Measurements from ENCODE around the gene CCDC182.

Gene CCDC182

DNA sequence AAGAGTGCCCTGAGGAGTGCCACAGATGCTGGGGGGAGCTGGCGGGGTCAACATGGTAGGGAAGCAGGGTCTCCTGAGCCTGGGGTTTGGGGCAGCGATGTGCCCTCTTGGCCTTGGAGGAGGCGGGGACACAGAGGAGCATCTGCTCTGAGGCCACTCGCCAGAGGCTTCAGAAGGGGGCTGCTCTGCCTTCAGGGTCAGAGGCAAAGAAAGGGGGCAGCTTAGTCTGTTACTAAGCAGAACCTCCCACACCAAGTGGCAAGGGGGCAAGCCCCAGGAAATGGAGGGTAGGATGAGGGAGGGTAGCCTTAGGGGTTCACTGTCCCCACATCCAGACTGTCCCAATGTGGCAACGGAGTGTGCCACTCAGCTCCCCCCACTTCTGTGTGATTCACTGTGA, 18.3 kb downstream of the CCDC182 start:
- DNase-seq = no peak

DNA sequence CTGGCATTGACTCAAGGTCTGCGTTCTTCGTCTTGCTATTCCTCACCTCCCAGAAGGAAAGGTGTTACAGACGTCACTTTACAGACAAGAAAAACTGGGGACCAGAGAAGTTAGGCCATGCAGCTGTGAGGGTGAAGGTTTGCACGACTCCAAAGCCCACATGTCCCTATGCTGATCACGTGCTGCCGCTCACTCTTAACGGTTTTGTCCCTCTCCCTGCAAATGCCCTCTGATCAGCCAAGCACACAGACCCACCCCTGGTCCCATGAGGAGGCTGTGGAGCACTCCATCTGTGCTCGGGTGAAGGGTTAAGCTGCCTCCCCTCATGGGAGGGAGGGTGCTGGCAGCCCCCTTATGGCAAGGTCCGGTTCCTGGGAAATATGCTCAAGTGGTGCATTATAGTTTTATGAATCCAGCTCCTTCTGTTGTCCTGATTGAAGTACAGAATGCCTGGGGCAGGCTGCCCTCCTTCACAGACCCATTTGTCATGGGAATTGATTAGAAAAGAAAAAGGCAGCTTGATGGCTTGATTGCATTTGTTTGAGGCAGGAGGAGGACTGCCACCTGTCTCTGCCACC, 18.8 kb downstream of the CCDC182 start:
- no peak for DNase-seq

DNA sequence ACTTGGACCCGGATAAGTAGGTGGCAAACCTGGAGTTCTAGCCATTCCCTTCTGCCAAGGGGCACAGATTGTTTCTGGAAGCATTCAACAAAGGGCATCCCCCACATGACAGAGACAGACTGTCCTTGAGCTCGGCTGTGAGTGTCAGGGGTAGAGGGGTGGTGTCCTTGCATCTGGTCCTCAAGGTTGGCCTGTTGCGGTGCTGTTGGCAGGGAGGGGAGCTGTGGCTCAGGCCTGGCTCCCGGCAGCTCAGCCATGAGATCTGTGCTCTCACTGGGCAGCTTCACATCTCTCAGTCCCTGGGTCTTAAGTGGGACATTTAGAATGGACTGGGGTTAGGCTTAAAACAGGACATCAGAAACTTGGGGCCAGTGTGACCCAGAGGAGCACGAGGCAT, 20.4 kb downstream of the CCDC182 start:
- DNase-seq = no peak

DNA sequence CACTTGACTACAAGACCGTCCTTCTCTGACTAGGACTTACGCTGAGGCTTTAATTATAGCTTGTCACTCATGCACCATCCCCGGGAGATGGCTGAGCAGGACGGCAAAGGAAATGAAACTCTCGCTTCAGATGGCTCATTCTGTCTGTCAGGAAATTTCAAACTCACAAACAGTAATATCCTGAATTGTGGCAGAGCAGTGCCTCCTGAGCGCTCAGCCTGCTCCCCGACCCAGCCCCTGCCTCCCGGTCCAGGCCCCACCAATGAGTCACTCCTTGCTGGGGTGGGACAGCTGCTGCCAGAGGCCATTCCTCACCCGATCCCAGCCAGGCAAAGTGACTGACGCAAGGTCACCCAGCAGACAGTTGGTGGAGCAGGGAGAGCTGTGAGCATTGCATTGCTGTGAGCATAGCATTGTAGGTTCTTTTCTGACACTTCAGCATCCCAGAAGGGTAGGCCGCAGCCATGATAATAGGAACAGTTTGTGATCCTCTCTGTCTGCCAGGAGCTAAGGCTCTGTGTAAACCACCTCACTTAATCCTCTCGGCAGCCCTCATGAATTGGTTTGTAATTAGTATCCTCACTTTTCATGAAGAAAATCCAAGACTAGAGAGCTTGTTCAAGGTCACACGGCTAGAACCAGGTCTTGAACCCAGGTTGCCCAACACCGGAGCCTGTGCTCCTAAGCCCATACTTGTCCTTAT, 20.9 kb downstream of the CCDC182 start:
- peak in 1 of 2 donors; percentile 12 for DNase-seq

DNA sequence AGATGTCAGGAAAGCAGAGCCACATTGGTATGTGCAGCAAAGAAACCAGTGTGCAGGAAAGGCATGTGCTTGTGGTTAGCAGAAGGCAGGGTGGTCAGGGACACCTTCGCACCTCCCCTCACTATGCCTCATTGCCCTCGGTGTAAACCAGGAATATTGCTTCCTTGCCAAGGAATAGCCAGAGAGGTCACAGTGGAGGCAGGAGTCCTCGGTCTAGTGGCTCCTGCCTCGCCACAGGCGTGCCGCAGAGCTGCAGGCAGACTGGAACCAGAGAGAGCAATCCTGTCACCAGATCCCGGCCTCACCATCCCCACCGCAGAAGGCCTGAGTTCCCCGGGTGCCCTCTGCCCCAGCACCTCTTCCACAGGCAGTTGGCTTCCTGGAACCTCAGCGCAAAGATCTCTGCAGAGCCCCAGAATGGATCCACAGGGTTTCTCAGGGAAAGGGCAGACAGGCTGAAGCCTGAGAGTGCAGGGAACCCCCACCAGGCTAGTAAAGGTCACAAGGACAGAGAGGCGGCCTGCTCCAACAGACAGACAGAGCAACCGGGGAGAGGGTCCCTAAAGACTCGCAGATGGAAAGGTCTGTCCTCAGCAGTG, 21.6 kb downstream of the CCDC182 start:
- no peak for DNase-seq

DNA sequence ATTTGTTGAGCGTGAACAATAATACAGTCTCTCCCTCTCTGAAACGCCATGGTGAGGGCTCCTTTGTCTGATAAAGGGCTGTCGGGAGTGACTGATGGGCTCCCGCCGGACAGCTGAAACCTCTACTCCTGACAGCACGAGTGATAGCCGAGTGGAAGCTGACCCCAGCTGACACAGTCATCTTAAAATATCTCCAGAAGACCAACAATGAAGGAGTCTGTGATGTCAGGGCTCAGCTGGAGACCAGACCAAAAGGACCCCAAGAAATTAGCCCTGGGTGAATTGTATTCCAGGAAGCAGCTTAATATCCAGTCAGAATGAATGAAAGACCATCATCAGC, 22.4 kb downstream of the CCDC182 start:
- DNase-seq = no peak

DNA sequence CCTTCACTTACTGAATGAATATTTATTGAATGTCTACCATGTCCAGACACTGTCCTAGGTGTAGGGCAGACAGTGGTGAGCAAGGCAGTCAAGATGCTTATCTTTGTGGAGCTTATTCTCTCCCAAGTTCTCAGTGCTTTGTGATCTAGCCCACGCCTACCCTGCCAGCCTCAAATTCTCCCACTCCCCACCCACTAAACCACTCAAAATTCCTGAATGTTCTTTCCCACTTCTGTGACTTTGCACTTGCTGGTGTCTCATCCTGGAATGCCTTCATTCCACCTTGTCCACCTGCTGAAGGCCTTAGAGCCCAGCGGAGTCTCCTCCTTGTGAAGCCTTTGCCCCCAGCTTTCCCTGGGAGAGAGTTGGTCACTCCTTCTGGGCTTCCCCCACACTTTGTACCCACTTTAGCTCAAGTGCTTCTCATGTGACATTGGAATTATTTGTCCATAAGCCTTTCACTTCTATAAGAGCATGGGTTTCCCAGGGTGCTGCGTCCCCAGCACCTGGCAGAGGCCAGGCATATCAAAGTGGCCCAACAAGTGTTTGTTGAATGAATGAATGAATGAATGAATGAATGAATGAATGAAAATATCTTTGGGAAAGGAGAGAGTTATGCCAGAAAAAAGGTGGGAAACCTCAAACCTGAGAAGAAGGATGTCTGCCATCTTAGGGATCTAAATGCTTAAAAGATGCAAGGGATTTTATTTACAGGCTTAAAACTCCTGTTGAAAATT, 23.0 kb downstream of the CCDC182 start:
- DNase-seq = no peak

DNA sequence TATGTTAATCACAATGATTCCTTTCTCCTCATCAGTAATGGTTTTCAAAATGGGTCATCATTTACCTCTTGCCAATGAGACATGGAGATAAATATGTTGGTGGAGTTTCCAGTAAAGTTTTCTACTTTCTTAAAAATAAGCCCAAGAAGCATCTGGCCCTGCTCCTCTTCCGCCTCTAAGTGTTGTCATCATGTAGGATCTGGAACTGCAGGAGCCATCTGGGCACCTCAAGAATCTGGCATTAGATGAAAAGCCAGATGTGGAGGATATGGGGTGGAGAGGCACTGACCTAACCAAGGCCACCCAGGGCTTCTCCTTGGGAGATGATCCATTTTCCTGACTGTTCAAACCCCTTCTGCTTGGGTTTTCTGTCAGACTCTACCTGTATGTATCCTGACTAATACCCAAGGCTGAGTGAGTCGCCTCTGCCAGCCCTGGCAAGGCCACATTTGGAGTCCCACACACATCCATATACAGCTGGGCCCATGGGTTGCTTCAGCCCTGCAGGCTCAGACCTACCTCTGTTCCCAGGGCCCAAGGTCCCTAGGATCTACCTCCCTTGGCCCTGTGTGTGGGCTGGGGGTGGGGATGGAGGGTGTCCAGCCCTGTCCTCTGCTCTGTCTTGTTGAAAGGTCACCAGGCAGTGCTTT, 24.6 kb downstream of the CCDC182 start:
- DNase-seq = no peak

DNA sequence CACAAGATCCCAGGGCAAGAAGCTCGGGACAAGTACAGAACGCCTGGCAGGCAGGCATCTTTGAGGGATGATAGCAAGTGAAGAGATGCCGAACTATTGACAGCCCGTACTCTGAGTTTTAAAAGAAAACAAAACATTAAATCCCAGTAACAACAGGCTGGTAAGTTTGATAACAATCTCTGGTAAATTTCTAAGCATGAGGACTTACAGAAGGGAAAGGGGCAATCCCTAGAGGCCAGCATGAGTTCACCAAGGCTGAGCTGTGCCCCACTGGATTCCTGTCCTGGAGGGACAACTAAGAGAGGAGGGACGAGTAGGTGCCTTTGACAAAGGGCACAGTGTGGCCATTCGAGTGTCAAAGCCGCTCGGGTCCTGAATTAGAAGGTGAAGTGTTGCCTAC, 26.2 kb downstream of the CCDC182 start:
- no peak for DNase-seq

DNA sequence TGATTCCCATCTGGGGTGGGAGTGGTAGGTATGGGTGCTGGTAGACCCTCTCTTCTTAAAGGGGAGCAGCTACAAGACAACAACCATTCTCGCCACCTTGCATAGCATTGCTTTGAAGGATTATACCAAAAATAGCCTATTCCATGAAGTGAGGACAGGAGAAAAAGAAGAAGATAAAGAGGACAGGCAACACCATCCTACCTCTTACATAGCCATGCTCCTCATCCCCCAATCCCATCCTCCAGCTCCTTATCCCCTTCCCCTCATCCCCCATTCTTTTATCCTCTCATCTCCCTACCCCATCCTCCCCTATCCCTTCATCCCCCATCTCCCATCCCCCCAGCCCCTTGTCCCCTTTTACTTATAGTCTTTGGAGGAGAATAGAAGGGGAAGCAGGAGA, 29.1 kb downstream of the CCDC182 start:
- no peak for DNase-seq

DNA sequence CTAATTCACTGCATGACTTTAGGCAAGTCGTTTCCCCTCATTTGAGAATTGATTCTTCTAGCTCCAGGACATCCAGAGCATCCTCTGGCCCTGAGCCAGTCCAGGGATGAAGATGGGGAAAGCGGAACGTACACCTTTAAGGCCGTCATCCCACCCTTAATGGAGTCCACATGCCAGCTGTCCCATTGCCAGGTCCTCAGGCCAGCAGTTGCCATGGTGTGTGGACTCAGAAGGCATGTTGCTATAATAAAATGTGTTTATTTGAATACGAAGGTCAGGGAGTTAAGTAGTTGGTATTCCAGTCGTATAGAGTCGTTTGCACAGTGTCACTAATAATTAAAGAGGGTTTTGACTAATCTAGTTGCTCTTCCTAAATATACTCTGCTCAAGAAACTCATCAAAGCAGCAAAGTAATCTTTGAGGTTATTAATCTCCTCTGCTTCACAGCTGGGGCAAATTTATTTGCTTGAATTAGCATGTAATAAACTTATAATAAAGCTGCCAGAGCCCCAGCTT, 30.4 kb downstream of the CCDC182 start:
- DNase-seq = no peak

DNA sequence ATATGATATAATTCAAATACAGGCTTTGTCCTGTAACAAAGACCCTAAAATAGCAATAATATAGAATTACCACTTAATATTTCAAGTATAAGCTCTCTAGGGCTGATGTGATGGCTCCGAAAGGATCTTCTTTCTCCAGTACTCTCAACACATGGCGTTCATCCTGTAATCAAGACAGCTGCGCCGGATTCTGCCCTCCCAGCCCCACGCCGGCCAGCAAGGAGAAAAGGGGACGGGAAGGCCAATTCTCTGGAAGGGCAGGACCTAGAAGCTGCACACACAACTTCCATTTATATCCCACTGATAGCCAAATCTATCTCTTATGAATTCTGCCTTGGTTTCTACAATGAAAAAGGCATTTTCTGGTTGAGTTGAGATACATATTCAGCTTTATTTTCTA, 32.0 kb downstream of the CCDC182 start:
- no peak for DNase-seq

DNA sequence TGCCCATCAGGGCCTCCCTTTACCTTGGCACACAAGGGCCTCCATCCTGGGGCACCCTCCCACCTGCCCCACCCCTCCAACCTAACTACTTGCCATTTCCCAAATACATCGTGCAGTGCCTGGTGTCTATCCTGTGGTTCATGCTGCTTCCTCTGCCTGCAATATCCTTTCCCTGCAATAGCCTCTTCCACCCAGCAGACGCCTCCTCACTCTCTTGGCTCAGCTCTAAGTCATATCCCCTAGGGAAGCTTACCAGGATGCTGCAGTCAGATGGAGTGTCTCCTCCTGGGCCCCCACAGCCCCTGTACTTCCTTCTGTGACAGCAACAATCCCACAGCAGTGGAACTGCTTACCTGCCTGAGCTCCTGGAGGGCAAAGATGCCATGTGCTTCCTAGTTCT, 36.7 kb downstream of the CCDC182 start:
- DNase-seq = peak; percentile 7 to 24

DNA sequence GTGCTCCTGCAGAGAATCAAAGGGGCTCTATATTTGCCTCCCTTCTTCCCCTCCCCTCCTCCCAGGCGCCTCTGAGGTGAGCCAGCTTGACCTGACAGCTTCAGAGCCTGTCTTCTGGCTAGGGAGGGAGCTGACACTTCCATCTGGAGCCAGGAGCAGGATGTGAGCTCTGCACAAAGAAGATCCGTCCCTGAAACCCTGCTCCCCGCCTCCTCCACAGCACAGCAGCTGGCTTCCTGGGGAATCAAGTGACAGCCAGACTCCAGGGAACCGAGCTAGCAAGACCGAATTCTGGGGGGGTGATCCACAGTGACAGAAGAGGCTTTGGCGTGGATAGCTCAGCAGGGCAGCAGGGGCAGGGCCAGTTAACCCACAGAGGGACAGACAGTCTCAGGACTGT, 37.2 kb downstream of the CCDC182 start:
- no peak for DNase-seq

DNA sequence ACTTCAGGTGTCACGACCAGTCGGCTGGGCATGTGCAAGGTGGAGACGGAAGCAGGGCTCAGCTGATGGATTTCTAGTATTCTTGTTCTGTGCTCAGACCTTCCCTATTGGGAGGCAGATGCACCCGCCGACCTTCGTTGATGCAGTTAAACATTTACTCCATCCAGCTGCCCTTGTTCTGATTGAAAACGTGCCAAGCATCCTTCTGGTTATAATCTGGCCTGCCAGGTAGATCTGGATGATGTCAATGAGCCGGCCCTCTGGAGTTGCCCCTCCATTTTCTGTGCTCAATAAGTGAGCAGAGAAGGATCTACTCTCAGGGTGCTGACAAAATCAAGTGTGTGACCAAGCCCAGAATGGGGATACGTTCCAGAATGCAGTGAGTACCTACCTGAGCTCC, 38.3 kb downstream of the CCDC182 start:
- no peak for DNase-seq

DNA sequence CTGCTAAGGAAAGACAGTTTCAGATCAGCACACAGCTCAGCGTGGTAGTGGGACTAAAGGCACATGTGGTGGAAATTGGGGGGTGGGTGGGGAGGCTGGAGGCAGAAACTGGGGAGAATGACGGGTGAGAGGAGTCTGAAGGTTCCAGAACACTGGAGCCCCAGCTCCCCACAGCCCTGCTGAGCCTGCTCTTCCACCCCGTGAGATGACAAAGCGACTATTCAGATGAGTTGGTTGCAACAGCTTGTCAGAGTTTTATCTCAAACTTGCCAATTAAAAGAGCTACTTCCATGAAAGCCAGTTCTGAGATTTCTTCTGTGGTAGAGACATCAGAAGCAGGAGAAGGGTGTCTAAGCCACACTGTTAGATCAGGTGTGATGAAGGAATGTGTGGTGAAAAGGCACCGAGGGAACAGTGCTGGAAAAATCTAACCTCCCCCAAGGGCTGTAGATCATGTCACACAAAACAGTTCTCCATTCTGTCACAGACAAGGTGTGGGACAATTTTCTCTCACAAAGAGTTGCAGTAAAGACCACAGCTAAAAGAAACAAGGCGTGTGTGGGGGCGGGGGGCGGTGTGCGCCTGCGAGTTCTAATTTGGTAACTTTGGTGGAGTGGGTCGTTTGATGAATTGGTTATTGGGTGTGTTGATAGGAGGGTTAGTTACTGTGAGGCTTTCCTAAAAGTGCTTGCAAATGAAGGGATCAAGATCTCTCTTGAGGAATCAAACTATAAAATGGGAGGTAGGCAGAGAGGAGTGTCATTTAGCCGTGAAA, 39.0 kb downstream of the CCDC182 start:
- DNase-seq = no peak

DNA sequence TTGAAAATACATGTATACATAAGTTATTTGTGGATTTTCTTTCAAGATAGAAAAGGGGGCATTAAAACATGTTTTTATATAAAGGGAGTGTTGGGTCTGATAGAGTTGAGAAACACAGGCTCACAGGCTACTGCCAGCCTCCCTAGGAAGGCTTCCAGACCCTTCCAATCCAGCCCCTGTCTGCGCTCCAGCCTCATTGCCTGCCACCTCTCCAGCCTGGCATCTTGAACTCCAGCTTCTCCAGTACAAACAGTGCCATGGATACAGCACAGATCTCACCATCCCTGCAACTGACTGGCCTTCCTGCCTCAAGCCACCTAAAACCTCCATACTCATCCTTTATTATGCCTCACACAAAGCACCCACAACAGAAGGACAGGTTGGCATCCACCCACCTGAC, 40.7 kb downstream of the CCDC182 start:
- no peak for DNase-seq

DNA sequence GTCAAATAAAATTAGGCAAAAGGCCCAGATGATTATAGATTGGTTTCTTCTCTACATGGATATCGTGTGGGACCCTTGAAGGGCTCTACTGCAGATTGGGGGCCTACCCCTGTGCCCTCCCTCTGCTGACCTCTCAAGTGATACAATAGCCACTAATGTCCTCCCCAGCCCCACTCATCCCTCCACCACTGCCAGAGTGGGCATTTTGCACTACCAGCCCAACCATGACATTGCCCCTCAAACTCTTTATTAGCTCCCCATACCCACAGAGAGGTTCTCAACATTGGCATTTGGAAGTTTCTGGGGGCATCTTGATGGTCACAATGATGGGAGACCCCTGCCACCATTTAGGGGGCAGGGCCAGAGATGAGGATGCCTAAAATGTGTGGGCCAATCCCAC, 41.8 kb downstream of the CCDC182 start:
- DNase-seq = no peak

DNA sequence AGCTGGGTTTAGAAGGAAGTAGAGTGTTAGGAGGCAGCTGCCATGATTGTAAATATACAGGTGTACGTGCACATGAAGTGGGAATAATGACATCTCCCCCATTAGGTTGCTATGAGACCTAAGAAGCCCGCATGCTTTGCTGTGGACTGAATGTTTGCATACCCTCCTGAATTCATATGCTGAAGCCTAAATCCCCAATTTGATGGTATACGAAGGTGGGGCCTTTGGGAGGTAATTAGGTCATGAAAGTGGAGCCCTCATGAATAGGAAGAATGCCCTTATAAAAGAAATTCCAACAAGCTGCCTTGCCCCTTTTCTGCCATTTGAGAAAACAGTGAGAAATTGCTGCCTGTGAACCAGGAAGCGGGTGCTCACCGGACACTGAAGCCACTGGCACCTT, 44.0 kb downstream of the CCDC182 start:
- DNase-seq = no peak

DNA sequence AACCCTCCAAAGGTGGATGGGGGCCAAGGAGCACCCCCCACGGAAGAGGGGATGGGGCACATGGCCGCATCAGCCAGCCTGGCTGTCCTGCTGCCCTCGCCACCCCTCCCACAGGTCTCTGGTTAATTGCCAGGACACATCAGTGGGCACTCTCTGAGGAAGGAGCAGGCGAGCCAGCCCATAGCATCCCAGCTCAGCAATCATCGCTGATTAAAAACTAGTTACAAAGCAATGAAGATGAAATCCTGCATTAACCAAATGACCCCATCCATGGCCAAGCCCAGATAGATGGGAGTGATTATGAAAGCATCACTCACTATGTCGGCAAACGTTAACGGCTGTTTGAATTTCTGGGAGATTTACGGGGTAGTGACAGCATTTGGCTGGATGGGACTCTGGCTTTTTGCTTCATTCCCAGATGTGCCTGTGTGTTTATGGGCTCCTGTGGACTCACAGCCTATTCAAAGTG, 45.3 kb downstream of the CCDC182 start:
- DNase-seq = no peak

DNA sequence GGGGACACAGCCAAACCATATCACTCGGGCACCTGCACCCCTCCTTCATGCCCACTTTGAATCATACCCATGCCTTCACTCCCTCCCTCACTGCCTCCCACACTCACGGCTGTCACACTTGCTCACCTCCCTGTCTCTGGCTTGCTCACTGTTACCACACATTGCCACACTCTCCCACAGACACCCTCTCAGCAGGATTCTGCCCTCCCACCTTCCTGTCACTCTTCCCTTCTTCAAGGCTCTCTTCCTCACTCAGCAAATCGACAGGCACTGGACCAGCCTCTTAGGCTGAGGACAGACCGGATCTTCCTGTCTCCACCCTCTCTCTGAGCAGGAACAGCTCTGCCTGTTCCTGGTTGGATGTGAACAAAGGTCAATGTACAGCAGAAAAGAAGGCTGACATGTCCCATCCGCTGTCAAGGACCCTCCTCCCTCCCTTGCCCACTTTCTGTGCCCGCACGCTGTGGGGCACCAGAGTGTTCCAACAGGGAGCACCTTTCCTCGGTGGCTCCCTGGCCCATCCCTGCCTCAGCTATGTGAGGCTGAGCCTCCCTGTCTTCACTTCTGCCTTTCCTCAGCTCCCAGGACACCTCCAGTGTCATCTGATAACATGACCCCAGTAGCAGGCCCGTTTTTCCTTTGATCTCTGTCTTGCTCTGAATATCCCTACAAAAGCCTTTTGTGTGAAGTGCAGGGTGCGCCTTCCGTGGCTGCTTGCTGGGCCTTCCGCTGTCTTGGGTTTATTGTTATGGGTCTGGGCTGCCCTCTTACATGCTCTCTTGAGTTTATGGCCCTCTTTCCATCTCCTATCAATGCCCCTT, 47.0 kb downstream of the CCDC182 start:
- peak; percentile 2 to 5 for DNase-seq

DNA sequence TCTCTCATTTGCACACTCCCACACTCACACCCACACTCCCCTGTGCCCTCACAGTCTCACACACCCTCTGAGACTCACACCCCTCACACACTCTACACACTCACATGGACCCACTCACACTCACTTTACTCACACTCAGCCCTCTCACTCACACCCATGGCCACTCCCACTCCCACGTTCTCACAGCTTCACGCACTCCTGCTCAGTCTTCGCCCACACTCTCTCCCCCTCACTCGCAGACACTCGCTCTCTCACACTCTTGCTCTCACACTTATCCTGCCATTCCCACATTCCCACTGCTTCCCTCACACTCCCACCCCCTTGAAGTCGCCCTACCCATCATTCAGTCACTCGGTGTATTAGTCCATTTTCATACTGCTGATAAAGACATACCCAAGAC, 47.9 kb downstream of the CCDC182 start:
- DNase-seq = no peak
